Liver (tissue), 9 donors: Measurements from ENCODE around the gene SORCS2. TPM values are rescaled to one million over a fixed set of nuclear protein-coding genes. Genes with fewer than 3 reads are reported as not detected.

Experiments
- DNase-seq: peaks from one replicate; pipeline ENCODE4 v3.0.0-alpha.2; 2017; ENCODE audit warnings: low spot score
- H3K27ac ChIP-seq, 2 donors: one replicate each; pipeline ENCODE4 v1.7.0; 2013; ENCODE audit warnings: inconsistent platforms in 2 of 2, low read length in 2 of 2, control low read depth in 1 of 2, low read depth in 1 of 2, mild to moderate bottlenecking in 1 of 2
- H3K27me3 ChIP-seq, 4 donors: one replicate each; pipeline versions ENCODE4 v1.6.1 to v1.7.0; 2013; ENCODE audit warnings: low read length in 3 of 4, inconsistent platforms in 1 of 4, mild to moderate bottlenecking in 1 of 4, moderate library complexity in 1 of 4; ENCODE audit not compliant: control insufficient read depth in 4 of 4, insufficient read depth in 4 of 4
- H3K36me3 ChIP-seq, 4 donors: one replicate each; pipeline versions ENCODE4 v1.6.1 to v1.7.0; 2013; ENCODE audit warnings: low read length in 3 of 4, mild to moderate bottlenecking in 3 of 4, low read depth in 1 of 4, moderate library complexity in 1 of 4; ENCODE audit not compliant: control insufficient read depth in 4 of 4, insufficient read depth in 3 of 4
- H3K4me1 ChIP-seq, 4 donors: one replicate each; pipeline versions ENCODE4 v1.6.1 to v1.7.0; 2013; ENCODE audit warnings: low read length in 3 of 4, mild to moderate bottlenecking in 3 of 4, moderate library complexity in 1 of 4; ENCODE audit not compliant: control insufficient read depth in 4 of 4, insufficient read depth in 4 of 4
- H3K4me3 ChIP-seq, 3 donors: one replicate each; pipeline versions ENCODE4 v1.6.1 to v1.7.0; 2013; ENCODE audit warnings: low read length in 3 of 3, control low read depth in 1 of 3, low read depth in 1 of 3, mild to moderate bottlenecking in 1 of 3
- H3K9ac ChIP-seq, 2 donors: one replicate each; pipeline ENCODE4 v1.7.0; 2013; ENCODE audit warnings: low read length in 2 of 2, mild to moderate bottlenecking in 2 of 2, moderate library complexity in 2 of 2, control low read depth in 1 of 2, low read depth in 1 of 2
- H3K9me3 ChIP-seq, 4 donors: one replicate each; pipeline versions ENCODE4 v1.6.1 to v1.7.0; 2013; ENCODE audit warnings: low read length in 3 of 4; ENCODE audit not compliant: control insufficient read depth in 4 of 4
- ATF3 ChIP-seq: IDR thresholded peaks from 2 replicates; pipeline ENCODE4 v1.6.1; 2016; ENCODE audit warnings: antibody characterized with exemption
- CTCF ChIP-seq: fragments of 150-350 bp; IDR thresholded peaks from 2 replicates; pipeline ENCODE4 v1.5.1; 2017; ENCODE audit warnings: improper control_type of control experiment, low read depth, low read length; ENCODE audit not compliant: missing input control
- EGR1 ChIP-seq, 2 donors: IDR thresholded peaks; 2 replicates each; pipeline ENCODE4 v1.6.1; 2016 to 2018; ENCODE audit warnings: antibody characterized with exemption in 2 of 2, low read depth in 2 of 2
- FOXA1 ChIP-seq: IDR thresholded peaks from 2 replicates; pipeline ENCODE4 v1.6.1; 2016; ENCODE audit warnings: antibody characterized with exemption
- FOXA2 ChIP-seq: IDR thresholded peaks from 2 replicates; pipeline ENCODE4 v1.6.1; 2016; ENCODE audit warnings: antibody characterized with exemption
- HNF4A ChIP-seq, 2 donors: conservative IDR thresholded peaks; 2 replicates each; pipeline ENCODE4 v1.6.1; 2016; ENCODE audit warnings: antibody characterized with exemption in 2 of 2, mild to moderate bottlenecking in 2 of 2
- HNF4G ChIP-seq: IDR thresholded peaks from 2 replicates; pipeline ENCODE4 v1.6.1; 2016; ENCODE audit warnings: antibody characterized with exemption
- JUND ChIP-seq, 2 donors: IDR thresholded peaks; 2 replicates each; pipeline ENCODE4 v1.6.1; 2016; ENCODE audit warnings: antibody characterized with exemption in 2 of 2
- MAX ChIP-seq: IDR thresholded peaks from 2 replicates; pipeline ENCODE4 v1.6.1; 2016; ENCODE audit warnings: antibody characterized with exemption
- NR2F2 ChIP-seq: IDR thresholded peaks from 2 replicates; pipeline ENCODE4 v1.6.1; 2016; ENCODE audit warnings: antibody characterized with exemption
- RAD21 ChIP-seq, 2 donors: IDR thresholded peaks; 2 replicates each; pipeline ENCODE4 v1.6.1; 2016; ENCODE audit warnings: antibody characterized with exemption in 2 of 2, mild to moderate bottlenecking in 2 of 2
- REST ChIP-seq: IDR thresholded peaks from 2 replicates; pipeline ENCODE4 v1.6.1; 2016; ENCODE audit warnings: antibody characterized with exemption, mild to moderate bottlenecking
- RXRA ChIP-seq, 2 donors: IDR thresholded peaks; 2 replicates each; pipeline ENCODE4 v1.6.1; 2017 to 2018; ENCODE audit warnings: antibody characterized with exemption in 2 of 2, mild to moderate bottlenecking in 1 of 2
- SP1 ChIP-seq: IDR thresholded peaks from 2 replicates; pipeline ENCODE4 v1.6.1; 2018; ENCODE audit warnings: antibody characterized with exemption, mild to moderate bottlenecking
- TAF1 ChIP-seq: conservative IDR thresholded peaks from 2 replicates; pipeline ENCODE4 v1.6.1; 2016; ENCODE audit warnings: antibody characterized with exemption, mild to moderate bottlenecking
- YY1 ChIP-seq: IDR thresholded peaks from 2 replicates; pipeline ENCODE4 v1.6.1; 2016; ENCODE audit warnings: antibody characterized with exemption, mild to moderate bottlenecking
- ZBTB33 ChIP-seq: IDR thresholded peaks from 2 replicates; pipeline ENCODE4 v1.6.1; 2016; ENCODE audit warnings: antibody characterized with exemption
- WGBS: extraction: QIAGEN DNeasy Blood & Tissue Kit; methylation state at CpG from one replicate; pipeline ENCODE4 v1.1.7; 2013; 5-methylcytosine and 5-hydroxymethylcytosine counted together
- polyA plus RNA-seq, 2 donors: library from polyadenylated mRNA; stranded (reverse) in 1 of 2; unstranded in 1 of 2; fragments of 200-250 nt in 1 of 2; fragments of >200 nt in 1 of 2; fragmentation: Nextera tagmentation in 1 of 2; extraction: Ambion mirVana in 1 of 2; gene quantifications; one replicate each; pipeline versions ENCODE4 v1.2.1 to v1.2.3, GENCODE V29; 2013 to 2015
- total RNA-seq, 2 donors: library from RNA; depleted of rRNA; stranded (reverse); fragments of >200 nt; gene quantifications; one replicate each; pipeline ENCODE4 v1.2.3, GENCODE V29; 2014
- donor health status: healthy.
- donor health status: healthy.
- donor health status: healthy.
- donor health status: healthy.
- donor health status: healthy.

The SORCS2 gene
- total and polyA plus RNA-seq, 4 donors: 0.10 to 1.4 (median 0.92) TPM

- no peak overlapping the region for H3K9ac ChIP-seq
- no peak for TF ChIP-seq FOXA1
- no peak for TF ChIP-seq HNF4G
- no peak for TF ChIP-seq TAF1
- no peak for TF ChIP-seq JUND (IDR thresholded peaks at IDR 0.05)
- TF ChIP-seq NR2F2: no peak
- TF ChIP-seq YY1: no peak
- no peak for TF ChIP-seq FOXA2
- TF ChIP-seq MAX: no peak
- TF ChIP-seq EGR1 (IDR thresholded peaks at IDR 0.05; ENCODE audit: low read depth in 2 of 2): no peak
- TF ChIP-seq REST: no peak
- TF ChIP-seq ATF3: no peak
- no peak for TF ChIP-seq CTCF
- TF ChIP-seq SP1: no peak
- no peak for TF ChIP-seq RXRA (IDR thresholded peaks at IDR 0.05)
- no peak for TF ChIP-seq ZBTB33
- no peak overlapping the region for H3K27ac ChIP-seq
- no peaks in the 10 kb centered on the region for H3K9me3 ChIP-seq
- 91% methylated on average over 13 of the region's 13 CpGs for WGBS
- no peak for DNase-seq
- no peak overlapping the region for H3K4me3 ChIP-seq
- H3K4me1 ChIP-seq: no peaks in the 10 kb centered on the region
- H3K36me3 ChIP-seq: no peaks in the 10 kb centered on the region
- H3K27me3 ChIP-seq: no peaks in the 10 kb centered on the region
Measured at GRCh38 chr4:7372673-7373072, 180.3 kb downstream of the SORCS2 start.

- Histone ChIP-seq H3K27ac (no peak overlapping the region), H3K9ac (no peak overlapping the region), H3K4me3 (no peak overlapping the region), H3K9me3 (no peaks in the 10 kb centered on the region), H3K27me3 (no peaks in the 10 kb centered on the region), H3K4me1 (no peaks in the 10 kb centered on the region), H3K36me3 (no peaks in the 10 kb centered on the region)
- WGBS: 92% methylated on average over 10 of the region's 10 CpGs
- no peak for TF ChIP-seq NR2F2
- no peak for TF ChIP-seq RAD21 (IDR thresholded peaks at IDR 0.05)
- TF ChIP-seq HNF4A (conservative IDR thresholded peaks at IDR 0.05): no peak
- no peak for TF ChIP-seq JUND (IDR thresholded peaks at IDR 0.05)
- no peak for TF ChIP-seq EGR1 (IDR thresholded peaks at IDR 0.05; ENCODE audit: low read depth in 2 of 2)
- no peak for TF ChIP-seq MAX
- TF ChIP-seq REST: no peak
- DNase-seq: no peak
Measured at GRCh38 chr4:7374571-7374970, 182.2 kb downstream of the SORCS2 start.
